Gastrocnemius medialis (tissue), 4 donors: Measurements from ENCODE around the gene TTLL10.

Source experiments
- POLR2A ChIP-seq, 2 donors: fragments of 450-650 bp; IDR thresholded peaks; one replicate each; pipeline ENCODE4 v1.6.1; 2017; ENCODE audit warnings: antibody characterized with exemption in 2 of 2, mild to moderate bottlenecking in 2 of 2, moderate library complexity in 2 of 2
- TF ChIP-seq, protein P1 (sequence below), 5 experiments: fragments of 450-650 bp in 3 of 5; fragments of 200-600 bp in 2 of 5; sonication (generic) in 2 of 5; IDR thresholded peaks in 4 of 5; conservative IDR thresholded peaks in 1 of 5; 1 replicate in 4 of 5; 2 replicates in 1 of 5; pipeline ENCODE4 v1.5.1; 2016 to 2019; ENCODE audit warnings: antibody characterized with exemption in 5 of 5, mild to moderate bottlenecking in 3 of 5, moderate library complexity in 3 of 5

DNA sequence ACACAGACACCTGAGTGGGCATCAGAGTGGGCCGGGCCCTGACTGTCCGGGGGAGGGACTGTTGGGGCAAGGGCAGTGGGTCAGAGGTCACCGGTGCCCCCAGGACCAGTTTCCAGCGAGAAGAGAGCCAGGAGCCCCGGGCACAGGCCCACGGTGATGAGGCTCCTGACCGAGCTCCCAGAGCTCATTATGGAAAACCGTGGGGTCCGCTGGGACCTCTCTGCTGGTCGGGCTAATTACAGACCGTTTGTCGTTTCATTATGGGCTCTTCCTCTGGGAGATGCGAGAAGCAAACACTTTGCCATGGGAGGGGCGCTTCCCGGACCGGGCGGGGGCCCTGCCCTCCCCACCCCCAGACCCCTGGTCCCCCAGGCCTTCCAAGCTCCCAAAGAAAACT, 12.0 kb upstream of the TTLL10 start:
- TF ChIP-seq, protein P1, sequence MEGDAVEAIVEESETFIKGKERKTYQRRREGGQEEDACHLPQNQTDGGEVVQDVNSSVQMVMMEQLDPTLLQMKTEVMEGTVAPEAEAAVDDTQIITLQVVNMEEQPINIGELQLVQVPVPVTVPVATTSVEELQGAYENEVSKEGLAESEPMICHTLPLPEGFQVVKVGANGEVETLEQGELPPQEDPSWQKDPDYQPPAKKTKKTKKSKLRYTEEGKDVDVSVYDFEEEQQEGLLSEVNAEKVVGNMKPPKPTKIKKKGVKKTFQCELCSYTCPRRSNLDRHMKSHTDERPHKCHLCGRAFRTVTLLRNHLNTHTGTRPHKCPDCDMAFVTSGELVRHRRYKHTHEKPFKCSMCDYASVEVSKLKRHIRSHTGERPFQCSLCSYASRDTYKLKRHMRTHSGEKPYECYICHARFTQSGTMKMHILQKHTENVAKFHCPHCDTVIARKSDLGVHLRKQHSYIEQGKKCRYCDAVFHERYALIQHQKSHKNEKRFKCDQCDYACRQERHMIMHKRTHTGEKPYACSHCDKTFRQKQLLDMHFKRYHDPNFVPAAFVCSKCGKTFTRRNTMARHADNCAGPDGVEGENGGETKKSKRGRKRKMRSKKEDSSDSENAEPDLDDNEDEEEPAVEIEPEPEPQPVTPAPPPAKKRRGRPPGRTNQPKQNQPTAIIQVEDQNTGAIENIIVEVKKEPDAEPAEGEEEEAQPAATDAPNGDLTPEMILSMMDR (IDR thresholded peaks at IDR 0.05 in 4 of 5, conservative IDR thresholded peaks at IDR 0.05 in 1 of 5): no peak
- TF ChIP-seq POLR2A (IDR thresholded peaks at IDR 0.05): no peak
